Trophoblast cell (in vitro differentiated cells and primary cell): ENCODE data around the gene WDCP.

Source experiments
- DNase-seq, 2 donors: peaks; one replicate each; pipeline ENCODE4 v3.0.0-alpha.2; 2016
- H2AFZ ChIP-seq: 2 replicates; pipeline ENCODE4 v1.6.1; 2013; ENCODE audit warnings: low read length, moderate library complexity, mild to moderate bottlenecking; ENCODE audit not compliant: insufficient read depth, poor library complexity
- H2AK5ac ChIP-seq: 2 replicates; pipeline ENCODE4 v1.6.1; 2013; ENCODE audit warnings: mild to moderate bottlenecking, low read length
- H2BK120ac ChIP-seq: 2 replicates; pipeline ENCODE4 v1.6.1; 2013; ENCODE audit warnings: low read length, mild to moderate bottlenecking, moderate library complexity; ENCODE audit not compliant: insufficient read depth, poor library complexity
- H2BK12ac ChIP-seq: 2 replicates; pipeline ENCODE4 v1.6.1; 2013; ENCODE audit warnings: mild to moderate bottlenecking, low read length, moderate library complexity
- H2BK5ac ChIP-seq: 2 replicates; pipeline ENCODE4 v1.6.1; 2013; ENCODE audit warnings: low read length, low read depth, moderate library complexity, mild to moderate bottlenecking; ENCODE audit not compliant: poor library complexity
- H3K14ac ChIP-seq: 2 replicates; pipeline ENCODE4 v1.6.1; 2013; ENCODE audit warnings: mild to moderate bottlenecking, low read length
- H3K18ac ChIP-seq: 2 replicates; pipeline ENCODE4 v1.6.1; 2013; ENCODE audit warnings: mild to moderate bottlenecking, low read length
- H3K23ac ChIP-seq: 2 replicates; pipeline ENCODE4 v1.6.1; 2013; ENCODE audit warnings: low read length
- H3K27ac ChIP-seq: 2 replicates; pipeline ENCODE4 v1.5.1; 2013; ENCODE audit warnings: low read depth, mild to moderate bottlenecking, inconsistent platforms, low read length, moderate library complexity
- H3K27me3 ChIP-seq: 2 replicates; pipeline ENCODE4 v1.6.1; 2013; ENCODE audit warnings: inconsistent platforms, mild to moderate bottlenecking, low read length, moderate library complexity; ENCODE audit not compliant: insufficient read depth
- H3K36me3 ChIP-seq, 2 experiments: 1 replicate in 1 of 2; 2 replicates in 1 of 2; pipeline ENCODE4 v1.6.1; 2013; ENCODE audit warnings: low read length in 2 of 2, mild to moderate bottlenecking in 2 of 2, moderate library complexity in 1 of 2; ENCODE audit not compliant: insufficient read depth in 2 of 2, control insufficient read depth in 1 of 2
- H3K4ac ChIP-seq: 2 replicates; pipeline ENCODE4 v1.6.1; 2013; ENCODE audit warnings: low read depth, mild to moderate bottlenecking, low read length, moderate library complexity
- H3K4me1 ChIP-seq, 2 experiments: 1 replicate in 1 of 2; 2 replicates in 1 of 2; pipeline ENCODE4 v1.6.1; 2013; ENCODE audit warnings: low read length in 2 of 2, mild to moderate bottlenecking in 2 of 2, moderate library complexity in 1 of 2; ENCODE audit not compliant: insufficient read depth in 2 of 2, control insufficient read depth in 1 of 2
- H3K4me2 ChIP-seq: 2 replicates; pipeline ENCODE4 v1.6.1; 2013; ENCODE audit warnings: inconsistent platforms, mild to moderate bottlenecking, low read length, moderate library complexity
- H3K4me3 ChIP-seq: 2 replicates; pipeline ENCODE4 v1.5.1; 2013; ENCODE audit warnings: mild to moderate bottlenecking, low read depth, low read length, inconsistent platforms
- H3K79me1 ChIP-seq: one replicate; pipeline ENCODE4 v1.6.1; 2013; ENCODE audit warnings: low read length
- H3K79me2 ChIP-seq: 2 replicates; pipeline ENCODE4 v1.6.1; 2013; ENCODE audit warnings: low read length, mild to moderate bottlenecking; ENCODE audit not compliant: control insufficient read depth, insufficient read depth, poor library complexity
- H3K9ac ChIP-seq: 2 replicates; pipeline ENCODE4 v1.6.1; 2013; ENCODE audit warnings: mild to moderate bottlenecking, low read length
- H3K9me3 ChIP-seq: 2 replicates; pipeline ENCODE4 v1.6.1; 2013; ENCODE audit warnings: low read depth, mild to moderate bottlenecking, control low read depth, inconsistent platforms, low read length; ENCODE audit not compliant: insufficient read depth
- H4K12ac ChIP-seq: 2 replicates; pipeline ENCODE4 v1.6.1; 2013; ENCODE audit warnings: low read depth, mild to moderate bottlenecking, low read length, moderate library complexity
- H4K8ac ChIP-seq: 2 replicates; pipeline ENCODE4 v1.6.1; 2013; ENCODE audit warnings: low read depth, mild to moderate bottlenecking, low read length, moderate library complexity
- H4K91ac ChIP-seq: one replicate; pipeline ENCODE4 v1.6.1; 2013; ENCODE audit warnings: low read depth, mild to moderate bottlenecking, low read length, moderate library complexity
- WGBS: extraction: QIAGEN DNeasy Blood & Tissue Kit; methylation state at CpG from one replicate; pipeline ENCODE4 v1.1.7; 2013; ENCODE audit warnings: missing lambda C conversion rate; ENCODE audit not compliant: insufficient read length, insufficient coverage; ENCODE audit errors: extremely low coverage; 5-methylcytosine and 5-hydroxymethylcytosine counted together

Gene WDCP

GRCh38 chr2:24022975-24023575, 24.1 kb downstream of the WDCP start:
- Histone ChIP-seq H2BK5ac (no peak overlapping the region), H3K23ac (no peak overlapping the region), H3K18ac (no peak overlapping the region), H3K9ac (no peak overlapping the region), H4K91ac (no peak overlapping the region), H3K79me1 (no peaks in the 10 kb centered on the region), H3K27ac (no peak overlapping the region), H3K4me1 (no peaks in the 10 kb centered on the region), H3K4me2 (no peak overlapping the region), H3K36me3 (peaks cover 11 to 15% of the 10 kb centered on the region in 2 experiments), H3K14ac (no peak overlapping the region), H4K12ac (no peak overlapping the region), H2AK5ac (no peak overlapping the region), H3K4me3 (no peak overlapping the region), H2BK120ac (no peak overlapping the region), H3K4ac (no peak overlapping the region), H2BK12ac (no peak overlapping the region), H4K8ac (no peak overlapping the region), H3K27me3 (no peaks in the 10 kb centered on the region), H3K9me3 (peaks cover 5% of the 10 kb centered on the region), H2AFZ (no peak overlapping the region), H3K79me2 (no peaks in the 10 kb centered on the region)
- no peak for DNase-seq
- WGBS: no CpG with 5 or more reads among the region's 16 CpGs

- H3K4me1 ChIP-seq: no peaks in the 10 kb centered on the region
- H3K27ac ChIP-seq: no peak overlapping the region
- H2AK5ac ChIP-seq: no peak overlapping the region
- no peak overlapping the region for H3K14ac ChIP-seq
- no peak overlapping the region for H2BK12ac ChIP-seq
- no peak overlapping the region for H3K18ac ChIP-seq
- H2BK5ac ChIP-seq: no peak overlapping the region
- H3K79me2 ChIP-seq: no peaks in the 10 kb centered on the region
- no peak overlapping the region for H3K4me3 ChIP-seq
- no peaks in the 10 kb centered on the region for H3K27me3 ChIP-seq
- no peak overlapping the region for H3K4me2 ChIP-seq
- peaks cover 11 to 15% of the 10 kb centered on the region in 2 experiments for H3K36me3 ChIP-seq
- H2BK120ac ChIP-seq: no peak overlapping the region
- peaks cover 5% of the 10 kb centered on the region for H3K9me3 ChIP-seq
- no peak overlapping the region for H3K23ac ChIP-seq
- H4K12ac ChIP-seq: no peak overlapping the region
- no peak overlapping the region for H4K91ac ChIP-seq
- no peak overlapping the region for H2AFZ ChIP-seq
- no peak overlapping the region for H3K4ac ChIP-seq
- DNase-seq: no peak
- H3K79me1 ChIP-seq: no peaks in the 10 kb centered on the region
- H4K8ac ChIP-seq: no peak overlapping the region
- WGBS: no CpG with 5 or more reads among the region's 14 CpGs
- H3K9ac ChIP-seq: no peak overlapping the region
These were observed 24.7 kb downstream of the WDCP start for GRCh38 chr2:24022324-24022974.

DNA sequence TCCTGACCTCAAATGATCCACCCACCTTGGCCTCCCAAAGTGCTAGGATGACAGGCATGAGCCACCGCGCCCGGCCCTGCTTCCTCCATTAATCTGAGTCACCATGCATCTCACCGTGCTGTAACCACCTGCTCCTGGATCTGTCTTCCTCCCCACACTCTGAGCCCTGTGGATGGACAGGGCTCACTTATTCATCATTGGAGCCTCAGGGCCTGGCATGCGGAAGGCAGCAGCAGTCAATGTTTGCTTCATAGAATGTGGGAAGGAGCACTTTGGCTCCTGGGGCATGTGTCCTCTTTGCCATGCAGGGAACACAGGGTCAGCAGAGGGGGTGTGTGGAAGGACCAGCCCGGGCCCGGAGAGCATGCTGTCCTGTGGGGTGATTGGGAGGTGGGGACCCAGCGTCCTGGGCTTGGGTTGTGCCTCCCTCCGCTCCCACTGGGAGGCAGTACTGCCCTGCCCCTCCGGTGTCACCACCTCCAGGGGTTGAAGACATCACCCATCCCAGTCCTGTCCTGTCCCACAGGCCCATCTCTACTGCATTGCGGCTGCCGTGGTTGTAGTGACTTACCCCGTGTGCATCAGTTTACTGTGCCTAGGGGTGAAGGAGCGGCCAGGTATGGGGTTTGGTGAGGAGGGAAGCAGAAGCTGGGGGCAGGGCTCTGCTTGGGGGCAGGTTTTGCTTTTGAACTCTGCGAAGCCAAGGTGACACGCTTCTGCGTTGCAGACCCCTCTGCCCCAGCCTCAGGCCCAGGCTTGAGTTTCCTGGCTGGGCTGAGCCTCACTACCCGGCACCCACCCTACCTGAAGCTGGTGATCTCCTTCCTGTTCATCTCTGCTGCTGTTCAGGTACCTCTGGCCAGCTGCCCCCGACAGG, 25.8 kb downstream of the WDCP start:
- Histone ChIP-seq H3K14ac (no peak overlapping the region), H3K27ac (no peak overlapping the region), H4K8ac (no peak overlapping the region), H2BK12ac (no peak overlapping the region), H4K91ac (no peak overlapping the region), H3K23ac (no peak overlapping the region), H3K4me1 (peaks cover 4 to 6% of the 10 kb centered on the region in 2 experiments), H3K4ac (no peak overlapping the region), H3K9ac (no peak overlapping the region), H2BK120ac (no peak overlapping the region), H3K36me3 (peaks cover 11 to 15% of the 10 kb centered on the region in 2 experiments), H2AK5ac (no peak overlapping the region), H3K4me2 (no peak overlapping the region), H2BK5ac (no peak overlapping the region), H3K27me3 (no peaks in the 10 kb centered on the region), H4K12ac (no peak overlapping the region), H3K9me3 (peaks cover 5% of the 10 kb centered on the region), H3K4me3 (no peak overlapping the region), H2AFZ (no peak overlapping the region), H3K18ac (no peak overlapping the region), H3K79me2 (peaks cover 5% of the 10 kb centered on the region), H3K79me1 (peaks cover 9% of the 10 kb centered on the region)
- peak; percentile 79 for DNase-seq
- no CpG with 5 or more reads among the region's 19 CpGs for WGBS

GRCh38 chr2:24020244-24020643, 26.9 kb downstream of the WDCP start:
- H2BK120ac ChIP-seq: no peak overlapping the region
- no peak overlapping the region for H3K18ac ChIP-seq
- no peak overlapping the region for H3K4me2 ChIP-seq
- no peak overlapping the region for H3K9ac ChIP-seq
- H3K4ac ChIP-seq: no peak overlapping the region
- no peak overlapping the region for H4K8ac ChIP-seq
- H4K12ac ChIP-seq: no peak overlapping the region
- peaks cover 11 to 13% of the 10 kb centered on the region in 2 experiments for H3K4me1 ChIP-seq
- H2AK5ac ChIP-seq: no peak overlapping the region
- DNase-seq: no peak
- H3K79me2 ChIP-seq: peaks cover 6% of the 10 kb centered on the region
- H3K27me3 ChIP-seq: no peaks in the 10 kb centered on the region
- H3K79me1 ChIP-seq: peaks cover 15% of the 10 kb centered on the region
- peaks cover 5% of the 10 kb centered on the region for H3K9me3 ChIP-seq
- peaks cover 11 to 15% of the 10 kb centered on the region in 2 experiments for H3K36me3 ChIP-seq
- no CpG with 5 or more reads among the region's 4 CpGs for WGBS
- no peak overlapping the region for H3K4me3 ChIP-seq
- H2AFZ ChIP-seq: no peak overlapping the region
- no peak overlapping the region for H4K91ac ChIP-seq
- no peak overlapping the region for H2BK12ac ChIP-seq
- no peak overlapping the region for H3K14ac ChIP-seq
- H3K23ac ChIP-seq: no peak overlapping the region
- H3K27ac ChIP-seq: no peak overlapping the region
- H2BK5ac ChIP-seq: no peak overlapping the region
